Cardiac muscle cell (in vitro differentiated cells and primary cell): ENCODE measurements around the gene DCDC2B. TPM values are rescaled to one million over a fixed set of nuclear protein-coding genes. Genes with fewer than 3 reads are reported as not detected.
A peak's percentile ranks its signal among the peaks of the same experiment; 100 is the strongest.

ENCODE experiments used
- DNase-seq, 2 donors: peaks; one replicate each; pipeline versions ENCODE4 v3.0.0 to v3.0.0-alpha.2; 2010 to 2017; ENCODE audit warnings: low read depth in 1 of 2, low spot score in 1 of 2
- H3K27ac ChIP-seq: fragments of 200-600 bp; sonication (generic); 2 replicates; pipeline ENCODE4 v1.5.1; 2016
- H3K27me3 ChIP-seq: fragments of 200-600 bp; sonication (generic); 2 replicates; pipeline ENCODE4 v1.6.0; 2016; ENCODE audit warnings: control low read depth
- H3K36me3 ChIP-seq: fragments of 200-600 bp; sonication (generic); 2 replicates; pipeline ENCODE4 v1.5.1; 2016; ENCODE audit warnings: control low read depth
- H3K4me1 ChIP-seq: fragments of 200-600 bp; sonication (generic); 2 replicates; pipeline ENCODE4 v1.8.1; 2017; ENCODE audit warnings: low read depth, mild to moderate bottlenecking, mixed run types
- H3K4me3 ChIP-seq: fragments of 200-600 bp; sonication (generic); 2 replicates; pipeline ENCODE4 v1.5.1; 2016; ENCODE audit warnings: mild to moderate bottlenecking
- H3K9me3 ChIP-seq: fragments of 200-600 bp; sonication (generic); 2 replicates; pipeline ENCODE4 v1.5.1; 2017; ENCODE audit warnings: low read depth, mild to moderate bottlenecking, control low read depth
- polyA plus RNA-seq: library from polyadenylated mRNA; unstranded; fragments of >200 nt; fragmentation: Nextera tagmentation; extraction: Ambion mirVana; gene quantifications from 2 replicates; pipeline ENCODE4 v1.2.1, GENCODE V29; 2016
- total RNA-seq: library from RNA; depleted of rRNA; stranded (reverse); fragments of >200 nt; gene quantifications from 2 replicates; pipeline ENCODE4 v1.2.3, GENCODE V29; 2016
- TF ChIP-seq, protein P1 (sequence below): IDR thresholded peaks from 2 replicates; pipeline ENCODE4 v1.5.1; 2012; ENCODE audit warnings: low read depth, mild to moderate bottlenecking, low read length

DCDC2B gene
- total and polyA plus RNA-seq, 2 experiments from 2014 or later, result 0.72 TPM; not detected in 1

DNA sequence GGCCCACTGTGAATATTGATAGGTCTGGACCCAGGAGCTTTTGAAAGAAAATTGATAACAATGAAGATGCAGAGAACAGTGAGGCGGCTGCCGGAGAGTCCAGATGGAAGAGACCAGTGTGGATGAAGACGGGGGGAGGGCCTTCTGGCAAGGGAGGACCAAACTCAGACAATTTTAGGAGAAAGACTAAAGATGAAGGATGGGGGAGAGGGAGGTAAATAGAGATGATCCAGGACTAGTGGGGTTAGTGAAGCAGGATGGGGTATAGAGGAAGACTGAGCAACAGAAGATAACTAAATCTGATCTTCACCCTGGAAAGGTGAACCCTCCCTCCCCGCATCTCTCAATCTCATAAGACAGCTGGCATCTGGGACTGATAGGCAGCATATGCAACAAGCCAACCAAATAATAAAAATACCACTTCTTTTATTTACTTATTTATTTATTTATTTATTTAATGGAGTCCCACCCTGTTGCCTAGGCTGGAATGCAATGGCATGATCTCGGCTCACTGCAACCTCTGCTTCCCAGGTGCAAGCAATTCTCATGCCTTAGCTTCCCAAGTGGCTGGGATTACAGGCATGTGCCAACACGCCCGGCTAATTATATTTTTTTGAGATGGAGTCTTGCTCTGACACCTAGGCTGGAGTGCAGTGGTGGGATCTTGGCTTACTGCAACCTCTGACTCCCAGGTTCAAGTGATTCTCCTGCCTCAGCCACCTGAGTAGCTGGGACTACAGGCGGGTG lies 23.8 kb downstream of the DCDC2B start:
- H3K9me3 ChIP-seq, result no peaks in the 10 kb centered on the region
- TF ChIP-seq, protein P1, sequence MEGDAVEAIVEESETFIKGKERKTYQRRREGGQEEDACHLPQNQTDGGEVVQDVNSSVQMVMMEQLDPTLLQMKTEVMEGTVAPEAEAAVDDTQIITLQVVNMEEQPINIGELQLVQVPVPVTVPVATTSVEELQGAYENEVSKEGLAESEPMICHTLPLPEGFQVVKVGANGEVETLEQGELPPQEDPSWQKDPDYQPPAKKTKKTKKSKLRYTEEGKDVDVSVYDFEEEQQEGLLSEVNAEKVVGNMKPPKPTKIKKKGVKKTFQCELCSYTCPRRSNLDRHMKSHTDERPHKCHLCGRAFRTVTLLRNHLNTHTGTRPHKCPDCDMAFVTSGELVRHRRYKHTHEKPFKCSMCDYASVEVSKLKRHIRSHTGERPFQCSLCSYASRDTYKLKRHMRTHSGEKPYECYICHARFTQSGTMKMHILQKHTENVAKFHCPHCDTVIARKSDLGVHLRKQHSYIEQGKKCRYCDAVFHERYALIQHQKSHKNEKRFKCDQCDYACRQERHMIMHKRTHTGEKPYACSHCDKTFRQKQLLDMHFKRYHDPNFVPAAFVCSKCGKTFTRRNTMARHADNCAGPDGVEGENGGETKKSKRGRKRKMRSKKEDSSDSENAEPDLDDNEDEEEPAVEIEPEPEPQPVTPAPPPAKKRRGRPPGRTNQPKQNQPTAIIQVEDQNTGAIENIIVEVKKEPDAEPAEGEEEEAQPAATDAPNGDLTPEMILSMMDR, result no peak
- H3K4me1 ChIP-seq, result no peaks in the 10 kb centered on the region
- peaks cover 37% of the 10 kb centered on the region for H3K36me3 ChIP-seq
- no peaks in the 10 kb centered on the region for H3K27me3 ChIP-seq
- no peak for DNase-seq
- peak overlapping the region; percentile 34 for H3K27ac ChIP-seq
- H3K4me3 ChIP-seq, result no peak overlapping the region

DNA sequence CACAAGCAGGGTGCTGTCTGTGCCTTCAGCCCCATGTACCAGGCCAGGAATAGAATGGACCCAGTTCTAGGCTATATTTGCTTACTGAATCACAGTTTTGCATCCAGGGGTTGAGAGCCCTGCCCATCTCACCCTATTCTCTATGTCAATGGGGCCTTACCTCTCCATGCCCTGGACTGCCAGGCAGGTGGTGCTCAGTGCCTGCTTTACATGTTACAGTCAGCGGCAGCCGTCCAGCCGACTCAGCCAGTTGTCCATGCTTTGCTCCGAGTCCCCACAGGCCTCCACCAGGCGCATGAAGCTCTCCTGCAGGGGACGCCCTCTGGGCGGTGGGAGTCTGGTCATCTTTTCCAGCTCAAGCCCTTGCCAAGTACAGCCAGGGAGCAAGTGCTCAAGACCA lies 25.9 kb downstream of the DCDC2B start:
- no peak for DNase-seq
- H3K9me3 ChIP-seq, result no peaks in the 10 kb centered on the region
- H3K4me3 ChIP-seq, result no peak overlapping the region
- no peaks in the 10 kb centered on the region for H3K27me3 ChIP-seq
- H3K27ac ChIP-seq, result no peak overlapping the region
- TF ChIP-seq, protein P1, result no peak
- H3K4me1 ChIP-seq, result peaks cover 5% of the 10 kb centered on the region
- H3K36me3 ChIP-seq, result peaks cover 27% of the 10 kb centered on the region

- Histone ChIP-seq H3K9me3 (no peaks in the 10 kb centered on the region), H3K27ac (peak overlapping the region; percentile 59), H3K4me3 (peak overlapping the region; percentile 42), H3K4me1 (peaks cover 10% of the 10 kb centered on the region), H3K27me3 (no peaks in the 10 kb centered on the region), H3K36me3 (no peaks in the 10 kb centered on the region)
- TF ChIP-seq, protein P1, result no peak
- no peak for DNase-seq
Measured at GRCh38 chr1:32239337-32239736, 30.4 kb downstream of the DCDC2B start.

- Histone ChIP-seq H3K4me3 (peak overlapping the region; percentile 42), H3K4me1 (peaks cover 10% of the 10 kb centered on the region), H3K27me3 (no peaks in the 10 kb centered on the region), H3K9me3 (no peaks in the 10 kb centered on the region), H3K27ac (peak overlapping the region; percentile 59), H3K36me3 (no peaks in the 10 kb centered on the region)
- TF ChIP-seq, protein P1, result no peak
- DNase-seq, result peak in 1 of 2 donors; percentile 49
Measured at GRCh38 chr1:32239790-32240139, 30.9 kb downstream of the DCDC2B start.

DNA sequence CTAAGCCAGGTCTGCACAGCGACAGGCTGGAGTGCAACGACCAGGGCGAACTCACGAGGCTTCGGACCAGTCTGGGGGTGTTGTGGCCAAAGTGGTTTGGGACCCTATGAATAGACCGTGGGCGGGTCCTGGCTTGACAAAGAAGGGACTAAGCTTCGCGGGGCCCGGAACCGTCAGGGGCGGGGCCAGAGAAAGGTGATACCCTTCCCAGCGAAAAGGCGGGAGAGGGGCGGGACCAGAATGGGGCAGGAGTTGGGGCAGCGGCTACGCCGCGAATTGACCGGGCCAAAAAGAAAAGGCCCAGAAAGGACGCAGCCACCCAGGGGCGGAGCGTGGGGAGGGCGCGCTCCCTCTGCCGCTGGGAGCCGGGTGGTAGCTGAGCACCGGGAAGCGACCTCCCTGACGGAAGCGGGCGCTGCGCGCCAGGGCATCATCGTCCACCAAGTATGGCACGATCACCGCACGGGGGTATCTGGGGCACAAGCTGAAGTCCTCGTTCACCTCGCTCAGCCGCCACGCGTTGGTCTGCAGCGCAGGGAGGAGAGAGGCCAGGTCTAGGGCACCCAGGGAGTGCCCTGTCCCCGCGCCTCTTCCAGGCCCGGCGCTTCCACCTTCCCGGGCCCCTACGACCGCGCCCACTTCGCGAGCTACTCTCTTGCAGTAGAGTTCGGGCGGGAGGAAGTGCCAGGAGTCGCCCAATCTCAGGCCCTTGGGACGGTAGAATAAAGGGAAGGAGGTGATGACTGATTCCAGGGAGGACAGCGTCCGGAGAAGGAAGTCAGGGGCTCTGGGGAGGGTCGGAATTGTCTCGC lies 31.5 kb downstream of the DCDC2B start:
- Histone ChIP-seq H3K27ac (peak overlapping the region; percentile 59), H3K4me3 (peak overlapping the region; percentile 42), H3K9me3 (no peaks in the 10 kb centered on the region), H3K27me3 (no peaks in the 10 kb centered on the region), H3K4me1 (peaks cover 10% of the 10 kb centered on the region), H3K36me3 (no peaks in the 10 kb centered on the region)
- TF ChIP-seq, protein P1, result peak; percentile 27
- DNase-seq, result peak; percentile 42 to 89
